Measurements from ENCODE around the gene ACTA1. TPM values are rescaled to one million over a fixed set of nuclear protein-coding genes. Genes with fewer than 3 reads are reported as not detected.

ACTA1 gene
- total RNA-seq, 2 experiments from 2014 or later, result not detected

GRCh38 chr1:229388897-229389580, 44.9 kb downstream of the ACTA1 start:
- CTCF ChIA-PET, result no interaction called here
- TF ChIP-seq, protein P1, sequence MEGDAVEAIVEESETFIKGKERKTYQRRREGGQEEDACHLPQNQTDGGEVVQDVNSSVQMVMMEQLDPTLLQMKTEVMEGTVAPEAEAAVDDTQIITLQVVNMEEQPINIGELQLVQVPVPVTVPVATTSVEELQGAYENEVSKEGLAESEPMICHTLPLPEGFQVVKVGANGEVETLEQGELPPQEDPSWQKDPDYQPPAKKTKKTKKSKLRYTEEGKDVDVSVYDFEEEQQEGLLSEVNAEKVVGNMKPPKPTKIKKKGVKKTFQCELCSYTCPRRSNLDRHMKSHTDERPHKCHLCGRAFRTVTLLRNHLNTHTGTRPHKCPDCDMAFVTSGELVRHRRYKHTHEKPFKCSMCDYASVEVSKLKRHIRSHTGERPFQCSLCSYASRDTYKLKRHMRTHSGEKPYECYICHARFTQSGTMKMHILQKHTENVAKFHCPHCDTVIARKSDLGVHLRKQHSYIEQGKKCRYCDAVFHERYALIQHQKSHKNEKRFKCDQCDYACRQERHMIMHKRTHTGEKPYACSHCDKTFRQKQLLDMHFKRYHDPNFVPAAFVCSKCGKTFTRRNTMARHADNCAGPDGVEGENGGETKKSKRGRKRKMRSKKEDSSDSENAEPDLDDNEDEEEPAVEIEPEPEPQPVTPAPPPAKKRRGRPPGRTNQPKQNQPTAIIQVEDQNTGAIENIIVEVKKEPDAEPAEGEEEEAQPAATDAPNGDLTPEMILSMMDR (IDR thresholded peaks at IDR 0.05), result no peak
- POLR2A ChIA-PET, result no interaction called here
- no peaks in the 10 kb centered on the region for H3K36me3 Mint-ChIP-seq (ENCODE audit: low read depth)
- no peaks in the 10 kb centered on the region for H3K4me1 Mint-ChIP-seq (ENCODE audit: low read depth)
- no peaks in the 10 kb centered on the region for H3K9me3 Mint-ChIP-seq
- ATAC-seq, result no peak
- no peak for DNase-seq
- no peak overlapping the region for H3K4me3 Mint-ChIP-seq
- H3K27me3 Mint-ChIP-seq, result peaks cover 10% of the 10 kb centered on the region
- intact Hi-C loops (cut with micrococcal nuclease), result no loop called here
- H3K27ac Mint-ChIP-seq, result no peak overlapping the region

DNA sequence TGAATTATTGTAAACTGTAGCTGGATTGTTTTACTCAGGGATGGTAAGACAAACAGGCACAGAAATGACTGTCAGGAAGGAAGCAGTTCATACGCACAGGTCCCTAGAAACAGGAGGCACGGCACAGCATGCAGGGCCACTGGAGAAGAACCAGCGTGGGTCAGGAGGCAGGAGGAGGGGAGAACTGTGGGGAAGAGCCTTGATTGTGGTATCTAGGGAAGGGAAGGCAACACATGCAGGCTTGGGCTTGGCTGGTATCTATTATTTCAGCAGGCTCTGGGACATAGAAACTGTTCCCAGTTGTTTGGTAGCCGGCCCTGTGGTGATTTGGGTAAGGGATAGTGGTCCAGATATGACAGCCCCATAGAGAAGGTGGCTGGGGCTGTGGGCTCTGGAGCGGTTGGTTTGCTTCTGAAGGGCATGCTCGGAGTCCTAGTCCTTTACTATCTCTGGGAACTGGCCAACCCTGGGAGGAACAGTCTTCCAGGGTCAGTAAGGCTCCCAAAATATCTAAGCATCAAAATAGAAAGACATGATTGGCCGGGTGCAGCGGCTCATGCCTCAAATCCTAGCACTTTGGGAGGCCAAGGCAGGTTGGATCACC, 47.9 kb downstream of the ACTA1 start:
- no peak for ATAC-seq
- Mint-ChIP-seq H3K36me3 (ENCODE audit: low read depth) (no peaks in the 10 kb centered on the region), H3K27me3 (peaks cover 4% of the 10 kb centered on the region), H3K9me3 (no peaks in the 10 kb centered on the region), H3K27ac (no peak overlapping the region), H3K4me3 (no peak overlapping the region), H3K4me1 (ENCODE audit: low read depth) (no peaks in the 10 kb centered on the region)
- DNase-seq, result no peak
- TF ChIP-seq, protein P1 (IDR thresholded peaks at IDR 0.05), result no peak
- intact Hi-C loops (cut with micrococcal nuclease), result no loop called here
- CTCF ChIA-PET, result interaction anchor here (1.5 kb wide), 1 partner anchor 127 kb away, joined by 3 read pairs; no protein-coding TSS in a partner anchor
- POLR2A ChIA-PET, result interaction anchor here (1.5 kb wide), 1 partner anchor 18 kb away, joined by 3 read pairs; no protein-coding TSS in a partner anchor

- Mint-ChIP-seq H3K27ac (no peak overlapping the region), H3K9me3 (no peaks in the 10 kb centered on the region), H3K4me1 (ENCODE audit: low read depth) (no peaks in the 10 kb centered on the region), H3K36me3 (ENCODE audit: low read depth) (no peaks in the 10 kb centered on the region), H3K4me3 (no peak overlapping the region), H3K27me3 (peaks cover 2% of the 10 kb centered on the region)
- ChIA-PET POLR2A (interaction anchor here (1.5 kb wide), 1 partner anchor 19 kb away, joined by 3 read pairs; no protein-coding TSS in a partner anchor), CTCF (interaction anchor here (1.5 kb wide), 1 partner anchor 126 kb away, joined by 3 read pairs; no protein-coding TSS in a partner anchor)
- DNase-seq (no peak), ATAC-seq (no peak)
- intact Hi-C loops (cut with micrococcal nuclease), result no loop called here
- TF ChIP-seq, protein P1 (IDR thresholded peaks at IDR 0.05), result no peak
These were observed 49.1 kb downstream of the ACTA1 start for GRCh38 chr1:229384822-229385221.

GRCh38 chr1:229383961-229384360, 49.9 kb downstream of the ACTA1 start:
- DNase-seq (no peak), ATAC-seq (no peak)
- Mint-ChIP-seq H3K27ac (no peak overlapping the region), H3K27me3 (peaks cover 2% of the 10 kb centered on the region), H3K36me3 (ENCODE audit: low read depth) (no peaks in the 10 kb centered on the region), H3K4me3 (no peak overlapping the region), H3K9me3 (no peaks in the 10 kb centered on the region), H3K4me1 (ENCODE audit: low read depth) (no peaks in the 10 kb centered on the region)
- intact Hi-C loops (cut with micrococcal nuclease), result no loop called here
- ChIA-PET POLR2A (no interaction called here), CTCF (no interaction called here)
- TF ChIP-seq, protein P1 (IDR thresholded peaks at IDR 0.05), result no peak

DNA sequence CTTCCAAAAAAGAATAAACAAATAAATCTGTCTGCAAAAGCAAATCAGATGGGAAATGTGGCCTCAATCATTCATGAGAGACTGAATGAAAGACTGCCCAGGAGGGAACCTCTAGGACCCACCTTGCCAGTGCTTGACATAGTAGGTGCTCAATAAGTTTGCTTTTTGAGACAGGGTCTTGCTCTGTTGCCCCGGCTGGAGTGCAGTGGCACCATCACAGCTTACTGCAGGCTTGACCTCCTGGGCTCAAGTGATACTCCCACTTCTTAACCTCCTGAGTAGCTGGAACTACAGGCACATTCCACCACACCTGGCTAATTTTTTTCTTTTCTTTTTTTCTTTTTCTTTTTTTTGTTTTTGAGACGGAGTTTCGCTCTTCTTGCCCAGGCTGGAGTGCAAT, 50.7 kb downstream of the ACTA1 start:
- no peaks in the 10 kb centered on the region for H3K36me3 Mint-ChIP-seq (ENCODE audit: low read depth)
- no peaks in the 10 kb centered on the region for H3K9me3 Mint-ChIP-seq
- DNase-seq (no peak), ATAC-seq (no peak)
- H3K27me3 Mint-ChIP-seq, result peaks cover 2% of the 10 kb centered on the region
- no peak overlapping the region for H3K27ac Mint-ChIP-seq
- ChIA-PET POLR2A (interaction anchor here (0.6 kb wide), 1 partner anchor 34 kb away, joined by 3 read pairs; no protein-coding TSS in a partner anchor), CTCF (no interaction called here)
- H3K4me3 Mint-ChIP-seq, result no peak overlapping the region
- H3K4me1 Mint-ChIP-seq (ENCODE audit: low read depth), result no peaks in the 10 kb centered on the region
- TF ChIP-seq, protein P1 (IDR thresholded peaks at IDR 0.05), result no peak
- intact Hi-C loops (cut with micrococcal nuclease), result no loop called here
